Testis (tissue), 2 donors: ENCODE data around the gene ALG9.

ENCODE experiments used
- CTCF ChIP-seq, 3 experiments: fragments of 450-650 bp in 2 of 3; fragments of 200-600 bp in 1 of 3; sonication (generic) in 1 of 3; IDR thresholded peaks; one replicate each; pipeline ENCODE4 v1.5.1; 2016 to 2019; ENCODE audit warnings: antibody characterized with exemption in 3 of 3, mild to moderate bottlenecking in 2 of 3, moderate library complexity in 1 of 3
- POLR2A ChIP-seq: fragments of 450-650 bp; IDR thresholded peaks from one replicate; pipeline ENCODE4 v1.6.1; 2017; ENCODE audit warnings: antibody characterized with exemption, mild to moderate bottlenecking, moderate library complexity

GRCh38 chr11:111916768-111917167 lies 45.4 kb upstream of the ALG9 start:
- TF ChIP-seq POLR2A (no peak), CTCF (IDR thresholded peaks at IDR 0.05) (no peak)
